Fibroblast of lung (primary cell): ENCODE measurements around the gene SUPT7L. TPM values are rescaled to one million over a fixed set of nuclear protein-coding genes. Genes with fewer than 3 reads are reported as not detected.
"Not testable (repeated sequence)": the region's sequence is repeated elsewhere in the genome, so short reads cannot be mapped to it uniquely, and the experiment has no call there.

ENCODE experiments used
- DNase-seq, 2 donors: peaks; one replicate each; pipeline versions ENCODE4 v3.0.0 to v3.0.0-alpha.2; 2010; ENCODE audit warnings: low read depth in 2 of 2
- H2AFZ ChIP-seq: 2 replicates; pipeline ENCODE4 v1.5.1; 2012; ENCODE audit warnings: low read length, control low read depth, inconsistent platforms
- H3K27ac ChIP-seq: 2 replicates; pipeline ENCODE4 v1.5.1; 2011; ENCODE audit warnings: low read length, control low read depth; ENCODE audit not compliant: insufficient read depth
- H3K27me3 ChIP-seq: 2 replicates; pipeline ENCODE4 v1.5.1; 2011; ENCODE audit warnings: mild to moderate bottlenecking, low read length; ENCODE audit not compliant: control insufficient read depth, insufficient read depth
- H3K36me3 ChIP-seq: 2 replicates; pipeline ENCODE4 v1.5.1; 2011; ENCODE audit warnings: low read length; ENCODE audit not compliant: control insufficient read depth, insufficient read depth
- H3K4me1 ChIP-seq: 2 replicates; pipeline ENCODE4 v1.5.1; 2011; ENCODE audit warnings: low read length; ENCODE audit not compliant: control insufficient read depth, insufficient read depth; ENCODE audit errors: extremely low read depth
- H3K4me2 ChIP-seq: 2 replicates; pipeline ENCODE4 v1.5.1; 2011; ENCODE audit warnings: low read length, control low read depth; ENCODE audit not compliant: insufficient read depth; ENCODE audit errors: extremely low read depth
- H3K4me3 ChIP-seq, 4 experiments: fragments of 200-600 bp in 1 of 4; sonication (generic) in 1 of 4; replicated peaks in 1 of 4; 2 replicates each; pipeline ENCODE4 v1.5.1; 2011 to 2016; ENCODE audit warnings: low read length in 4 of 4, low read depth in 3 of 4, mild to moderate bottlenecking in 3 of 4, control low read depth in 2 of 4, inconsistent platforms in 1 of 4, mixed read lengths in 1 of 4; ENCODE audit not compliant: insufficient read depth in 1 of 4; ENCODE audit errors: control extremely low read depth in 1 of 4
- H3K79me2 ChIP-seq: 2 replicates; pipeline ENCODE4 v1.5.1; 2012; ENCODE audit warnings: mild to moderate bottlenecking, low read length, inconsistent platforms; ENCODE audit not compliant: control insufficient read depth, insufficient read depth
- H3K9ac ChIP-seq: 2 replicates; pipeline ENCODE4 v1.5.1; 2011; ENCODE audit warnings: mild to moderate bottlenecking, low read length, control low read depth; ENCODE audit not compliant: insufficient read depth
- H3K9me3 ChIP-seq: 2 replicates; pipeline ENCODE4 v1.5.1; 2012; ENCODE audit warnings: low read depth, low read length; ENCODE audit not compliant: control insufficient read depth, insufficient read depth
- H4K20me1 ChIP-seq: 2 replicates; pipeline ENCODE4 v1.5.1; 2011; ENCODE audit warnings: low read length; ENCODE audit not compliant: control insufficient read depth, insufficient read depth; ENCODE audit errors: extremely low read depth
- EZH2 ChIP-seq: IDR thresholded peaks from 2 replicates; pipeline ENCODE4 v1.5.1; 2012; ENCODE audit warnings: low read length, control low read depth, mild to moderate bottlenecking; ENCODE audit errors: missing control alignments
- polyA plus RNA-seq, 2 donors: library from polyadenylated mRNA; depleted of rRNA in 1 of 2; stranded (reverse) in 1 of 2; unstranded in 1 of 2; fragments of >200 nt; gene quantifications; 2 replicates each; pipeline ENCODE4 v1.2.1, GENCODE V29; 2011 to 2012; ENCODE audit warnings: missing spikeins in 1 of 2
- total RNA-seq: library from RNA; depleted of rRNA; stranded (reverse); fragments of >200 nt; gene quantifications from 2 replicates; pipeline ENCODE4 v1.2.1, GENCODE V29; 2014
- TF ChIP-seq, protein P1 (sequence below), 2 donors: IDR thresholded peaks in 1 of 2; conservative IDR thresholded peaks in 1 of 2; 1 replicate in 1 of 2; 2 replicates in 1 of 2; pipeline ENCODE4 v1.5.1; 2011 to 2012; ENCODE audit warnings: low read length in 2 of 2, control low read depth in 1 of 2, inconsistent platforms in 1 of 2, low read depth in 1 of 2, mild to moderate bottlenecking in 1 of 2

Gene SUPT7L
- total and polyA plus RNA-seq, 2 donors (not counting 1 experiment from before 2014, with no cell fraction given): 27.2 to 29.9 TPM

DNA sequence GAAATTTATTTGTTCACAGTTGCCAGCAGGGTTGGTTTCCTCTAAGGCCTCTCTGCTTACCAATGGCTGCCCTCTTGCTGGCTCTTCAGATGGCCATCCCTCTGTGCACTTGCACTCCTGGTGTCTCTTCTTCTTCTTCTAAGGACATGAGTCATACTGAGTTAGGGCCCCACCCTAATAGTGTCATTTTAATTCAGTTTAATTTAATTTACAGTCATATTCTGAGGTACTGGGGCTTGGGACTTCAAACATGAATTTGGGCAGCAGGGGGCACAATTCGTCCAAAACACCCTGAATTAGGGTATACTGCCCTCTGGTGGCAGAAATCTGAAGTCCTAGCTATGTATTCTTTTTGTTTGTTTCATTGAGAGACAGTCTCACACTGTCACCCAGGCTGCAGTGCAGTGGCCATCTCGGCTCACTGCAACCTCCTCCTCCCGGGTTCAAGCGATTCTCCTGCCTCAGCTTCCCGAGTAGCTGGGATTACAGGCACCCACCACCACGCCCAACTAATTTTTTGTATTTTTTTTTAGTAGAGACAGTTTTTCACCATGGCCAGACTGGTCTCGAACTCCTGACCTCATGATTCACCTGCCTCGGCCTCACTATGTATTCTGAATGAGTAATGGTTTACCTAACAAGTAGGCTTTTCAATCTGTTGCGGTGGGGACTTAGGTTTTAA, 20.1 kb upstream of the SUPT7L start:
- Histone ChIP-seq H4K20me1 (no peaks in the 10 kb centered on the region), H3K27me3 (no peaks in the 10 kb centered on the region), H3K4me1 (peaks cover 15% of the 10 kb centered on the region), H3K79me2 (no peaks in the 10 kb centered on the region), H3K27ac (peak overlapping the region; percentile 74), H3K36me3 (peaks cover 6% of the 10 kb centered on the region), H3K4me2 (no peak overlapping the region), H3K9ac (no peak overlapping the region), H3K4me3 (no peak overlapping the region), H2AFZ (no peak overlapping the region), H3K9me3 (no peaks in the 10 kb centered on the region)
- peak; percentile 79 to 93 for DNase-seq
- no peak for TF ChIP-seq EZH2
- TF ChIP-seq, protein P1, sequence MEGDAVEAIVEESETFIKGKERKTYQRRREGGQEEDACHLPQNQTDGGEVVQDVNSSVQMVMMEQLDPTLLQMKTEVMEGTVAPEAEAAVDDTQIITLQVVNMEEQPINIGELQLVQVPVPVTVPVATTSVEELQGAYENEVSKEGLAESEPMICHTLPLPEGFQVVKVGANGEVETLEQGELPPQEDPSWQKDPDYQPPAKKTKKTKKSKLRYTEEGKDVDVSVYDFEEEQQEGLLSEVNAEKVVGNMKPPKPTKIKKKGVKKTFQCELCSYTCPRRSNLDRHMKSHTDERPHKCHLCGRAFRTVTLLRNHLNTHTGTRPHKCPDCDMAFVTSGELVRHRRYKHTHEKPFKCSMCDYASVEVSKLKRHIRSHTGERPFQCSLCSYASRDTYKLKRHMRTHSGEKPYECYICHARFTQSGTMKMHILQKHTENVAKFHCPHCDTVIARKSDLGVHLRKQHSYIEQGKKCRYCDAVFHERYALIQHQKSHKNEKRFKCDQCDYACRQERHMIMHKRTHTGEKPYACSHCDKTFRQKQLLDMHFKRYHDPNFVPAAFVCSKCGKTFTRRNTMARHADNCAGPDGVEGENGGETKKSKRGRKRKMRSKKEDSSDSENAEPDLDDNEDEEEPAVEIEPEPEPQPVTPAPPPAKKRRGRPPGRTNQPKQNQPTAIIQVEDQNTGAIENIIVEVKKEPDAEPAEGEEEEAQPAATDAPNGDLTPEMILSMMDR (conservative IDR thresholded peaks at IDR 0.05 in 1 of 2, IDR thresholded peaks at IDR 0.05 in 1 of 2; ENCODE audit: low read depth in 1 of 2, low read length in 2 of 2): peak; percentile 91 to 92

DNA sequence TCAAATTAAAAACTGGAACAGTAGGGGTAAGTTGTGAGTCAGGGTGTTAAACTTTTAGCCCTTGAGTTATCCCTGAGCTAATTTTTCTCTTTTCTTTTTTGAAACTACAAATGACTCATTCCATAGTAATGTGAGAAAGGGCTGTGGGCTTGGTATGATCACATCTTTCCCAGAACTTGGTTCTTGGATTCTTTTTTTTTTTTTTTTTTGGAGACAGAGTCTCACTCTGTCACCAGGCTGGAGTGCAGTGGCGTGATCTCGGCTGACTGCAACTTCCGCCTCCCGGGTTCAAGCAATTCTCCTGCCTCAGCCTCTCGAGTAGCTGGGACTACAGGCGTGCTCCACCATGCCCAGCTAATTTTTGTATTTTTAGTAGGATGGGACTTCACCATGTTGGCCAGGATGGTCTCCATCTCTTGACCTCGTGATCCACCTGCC, 18.9 kb upstream of the SUPT7L start:
- not testable (repeated sequence) for H4K20me1 ChIP-seq, H3K79me2 ChIP-seq, H2AFZ ChIP-seq, H3K9ac ChIP-seq, H3K27me3 ChIP-seq, H3K4me3 ChIP-seq, H3K9me3 ChIP-seq, H3K4me2 ChIP-seq, H3K36me3 ChIP-seq
- Histone ChIP-seq H3K27ac (peak overlapping the region; percentile 74), H3K4me1 (peaks cover 15% of the 10 kb centered on the region)
- DNase-seq: peak; percentile 89 to 94

DNA sequence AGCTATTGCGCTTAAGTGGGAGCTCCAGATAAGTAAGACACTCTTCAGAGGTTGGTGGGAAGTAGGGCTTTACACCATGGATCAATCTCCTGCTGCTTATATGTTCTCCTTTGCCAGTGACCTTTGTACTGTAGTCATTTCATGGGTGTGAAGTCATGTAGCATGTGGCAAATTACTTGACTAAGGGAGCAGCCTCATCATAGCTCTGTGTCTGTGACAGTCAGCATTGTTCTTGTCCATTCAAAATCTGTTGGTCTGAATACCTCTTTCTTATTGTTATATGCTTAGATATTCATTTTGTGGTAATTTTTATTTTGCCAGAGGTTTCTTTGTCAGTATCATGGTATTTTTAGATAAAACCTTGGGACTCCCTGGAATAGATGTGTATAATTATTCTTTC, 18.4 kb upstream of the SUPT7L start:
- Histone ChIP-seq H3K4me2 (peak overlapping the region; percentile 21), H3K36me3 (peaks cover 5% of the 10 kb centered on the region), H3K27me3 (no peaks in the 10 kb centered on the region), H3K4me3 (no peak overlapping the region), H2AFZ (no peak overlapping the region), H3K4me1 (peaks cover 15% of the 10 kb centered on the region), H3K27ac (peak overlapping the region; percentile 55), H4K20me1 (no peaks in the 10 kb centered on the region), H3K9ac (no peak overlapping the region), H3K9me3 (no peaks in the 10 kb centered on the region), H3K79me2 (no peaks in the 10 kb centered on the region)
- TF ChIP-seq, protein P1 (conservative IDR thresholded peaks at IDR 0.05 in 1 of 2, IDR thresholded peaks at IDR 0.05 in 1 of 2; ENCODE audit: low read depth in 1 of 2, low read length in 2 of 2): no peak
- no peak for TF ChIP-seq EZH2
- peak; percentile 47 to 85 for DNase-seq
